Stimulated activated CD4-positive, alpha-beta T cell treated with anti-CD3 and anti-CD28 coated beads, Interleukin-4, amount 100 ng/mL, for 1 hour (primary cell): Measurements from ENCODE around the gene PPP4R3A.
"Not testable (repeated sequence)": the region's sequence is repeated elsewhere in the genome, so short reads cannot be mapped to it uniquely, and the experiment has no call there.

ENCODE experiments used
- DNase-seq: peaks from one replicate; pipeline ENCODE4 v3.0.0-alpha.2; 2020

Gene PPP4R3A

GRCh38 chr14:91503000-91503504, 7.1 kb downstream of the PPP4R3A start:
- no peak for DNase-seq

GRCh38 chr14:91501951-91502930, 7.9 kb downstream of the PPP4R3A start:
- no peak for DNase-seq

GRCh38 chr14:91501348-91501747, 8.8 kb downstream of the PPP4R3A start:
- no peak for DNase-seq

GRCh38 chr14:91496790-91497189, 13.3 kb downstream of the PPP4R3A start:
- DNase-seq: no peak

- DNase-seq: not testable (repeated sequence)
These were observed 15.6 kb downstream of the PPP4R3A start for GRCh38 chr14:91494392-91495065.

GRCh38 chr14:91493169-91493568, 16.9 kb downstream of the PPP4R3A start:
- no peak for DNase-seq

- DNase-seq: no peak
These were observed 25.4 kb downstream of the PPP4R3A start for GRCh38 chr14:91484744-91485143.

- no peak for DNase-seq
These were observed 25.9 kb downstream of the PPP4R3A start for GRCh38 chr14:91484186-91484585.

GRCh38 chr14:91482263-91483013, 27.7 kb downstream of the PPP4R3A start:
- DNase-seq: no peak

- no peak for DNase-seq
These were observed 32.7 kb downstream of the PPP4R3A start for GRCh38 chr14:91477388-91477787.

GRCh38 chr14:91473046-91473445, 37.1 kb downstream of the PPP4R3A start:
- DNase-seq: no peak

- DNase-seq: no peak
These were observed 39.9 kb downstream of the PPP4R3A start for GRCh38 chr14:91470216-91470615.

GRCh38 chr14:91466192-91466591, 43.9 kb downstream of the PPP4R3A start:
- no peak for DNase-seq

- no peak for DNase-seq
These were observed 45.4 kb downstream of the PPP4R3A start for GRCh38 chr14:91464615-91465205.

GRCh38 chr14:91458612-91459011, 51.5 kb downstream of the PPP4R3A start:
- DNase-seq: no peak

GRCh38 chr14:91456283-91456682, 53.8 kb downstream of the PPP4R3A start:
- no peak for DNase-seq

- DNase-seq: no peak
These were observed 55.5 kb downstream of the PPP4R3A start for GRCh38 chr14:91454580-91454979.

GRCh38 chr14:91454155-91454554, 56.0 kb downstream of the PPP4R3A start:
- DNase-seq: no peak

GRCh38 chr14:91453744-91454143, 56.4 kb downstream of the PPP4R3A start:
- DNase-seq: no peak

GRCh38 chr14:91444335-91445020, 65.6 kb downstream of the PPP4R3A start:
- no peak for DNase-seq

GRCh38 chr14:91439345-91439744, 70.8 kb downstream of the PPP4R3A start:
- DNase-seq: no peak

GRCh38 chr14:91438845-91439244, 71.3 kb downstream of the PPP4R3A start:
- DNase-seq: no peak
